ENCODE data around the gene ASF1B.

Gene ASF1B

GRCh38 chr19:14167576-14168138, 31.3 kb upstream of the ASF1B start:
- Histone ChIP-seq H3K9ac (ENCODE audit: low read length) (no peak overlapping the region), H3K4me1 (ENCODE audit: control insufficient read depth, insufficient read depth, low read length) (no peaks in the 10 kb centered on the region), H3K4me3 (ENCODE audit: low read length) (no peak overlapping the region), H3K36me3 (ENCODE audit: control insufficient read depth, insufficient read depth, low read length) (peaks cover 12% of the 10 kb centered on the region), H3K27ac (ENCODE audit: low read depth, low read length) (no peak overlapping the region), H3K27me3 (ENCODE audit: control insufficient read depth, insufficient read depth, low read length) (no peaks in the 10 kb centered on the region)

GRCh38 chr19:14166999-14167575, 30.7 kb upstream of the ASF1B start:
- H3K27me3 ChIP-seq (ENCODE audit: control insufficient read depth, insufficient read depth, low read length): no peaks in the 10 kb centered on the region
- H3K9ac ChIP-seq (ENCODE audit: low read length): no peak overlapping the region
- H3K36me3 ChIP-seq (ENCODE audit: control insufficient read depth, insufficient read depth, low read length): peaks cover 14% of the 10 kb centered on the region
- no peaks in the 10 kb centered on the region for H3K4me1 ChIP-seq (ENCODE audit: control insufficient read depth, insufficient read depth, low read length)
- H3K4me3 ChIP-seq (ENCODE audit: low read length): no peak overlapping the region
- no peak overlapping the region for H3K27ac ChIP-seq (ENCODE audit: low read depth, low read length)

- Histone ChIP-seq H3K4me3 (ENCODE audit: low read length) (no peak overlapping the region), H3K36me3 (ENCODE audit: control insufficient read depth, insufficient read depth, low read length) (peaks cover 9% of the 10 kb centered on the region), H3K9ac (ENCODE audit: low read length) (no peak overlapping the region), H3K4me1 (ENCODE audit: control insufficient read depth, insufficient read depth, low read length) (no peaks in the 10 kb centered on the region), H3K27ac (ENCODE audit: low read depth, low read length) (no peak overlapping the region), H3K27me3 (ENCODE audit: control insufficient read depth, insufficient read depth, low read length) (no peaks in the 10 kb centered on the region)
Observed at GRCh38 chr19:14165990-14166830, 29.8 kb upstream of the ASF1B start.

- Histone ChIP-seq H3K36me3 (ENCODE audit: control insufficient read depth, insufficient read depth, low read length) (peaks cover 5% of the 10 kb centered on the region), H3K27me3 (ENCODE audit: control insufficient read depth, insufficient read depth, low read length) (no peaks in the 10 kb centered on the region), H3K4me1 (ENCODE audit: control insufficient read depth, insufficient read depth, low read length) (no peaks in the 10 kb centered on the region), H3K4me3 (ENCODE audit: low read length) (no peak overlapping the region), H3K27ac (ENCODE audit: low read depth, low read length) (no peak overlapping the region), H3K9ac (ENCODE audit: low read length) (no peak overlapping the region)
Observed at GRCh38 chr19:14164724-14165493, 28.5 kb upstream of the ASF1B start.

- Histone ChIP-seq H3K4me3 (ENCODE audit: low read length) (no peak overlapping the region), H3K36me3 (ENCODE audit: control insufficient read depth, insufficient read depth, low read length) (peaks cover 5% of the 10 kb centered on the region), H3K27me3 (ENCODE audit: control insufficient read depth, insufficient read depth, low read length) (no peaks in the 10 kb centered on the region), H3K27ac (ENCODE audit: low read depth, low read length) (no peak overlapping the region), H3K9ac (ENCODE audit: low read length) (no peak overlapping the region), H3K4me1 (ENCODE audit: control insufficient read depth, insufficient read depth, low read length) (no peaks in the 10 kb centered on the region)
Observed at GRCh38 chr19:14164082-14164481, 27.7 kb upstream of the ASF1B start.

GRCh38 chr19:14162871-14163297, 26.5 kb upstream of the ASF1B start:
- no peak overlapping the region for H3K9ac ChIP-seq (ENCODE audit: low read length)
- no peak overlapping the region for H3K27ac ChIP-seq (ENCODE audit: low read depth, low read length)
- H3K36me3 ChIP-seq (ENCODE audit: control insufficient read depth, insufficient read depth, low read length): peaks cover 6% of the 10 kb centered on the region
- no peak overlapping the region for H3K4me3 ChIP-seq (ENCODE audit: low read length)
- no peaks in the 10 kb centered on the region for H3K4me1 ChIP-seq (ENCODE audit: control insufficient read depth, insufficient read depth, low read length)
- no peaks in the 10 kb centered on the region for H3K27me3 ChIP-seq (ENCODE audit: control insufficient read depth, insufficient read depth, low read length)

GRCh38 chr19:14161305-14161704, 24.9 kb upstream of the ASF1B start:
- no peak overlapping the region for H3K9ac ChIP-seq (ENCODE audit: low read length)
- H3K27ac ChIP-seq (ENCODE audit: low read depth, low read length): no peak overlapping the region

GRCh38 chr19:14160017-14160703, 23.8 kb upstream of the ASF1B start:
- no peak overlapping the region for H3K4me3 ChIP-seq (ENCODE audit: low read length)
- no peaks in the 10 kb centered on the region for H3K4me1 ChIP-seq (ENCODE audit: control insufficient read depth, insufficient read depth, low read length)
- H3K36me3 ChIP-seq (ENCODE audit: control insufficient read depth, insufficient read depth, low read length): peaks cover 20% of the 10 kb centered on the region

More at GRCh38 chr19:14161305-14161704, 24.9 kb upstream of the ASF1B start:
- Histone ChIP-seq H3K4me3 (ENCODE audit: low read length) (no peak overlapping the region), H3K4me1 (ENCODE audit: control insufficient read depth, insufficient read depth, low read length) (no peaks in the 10 kb centered on the region), H3K27me3 (ENCODE audit: control insufficient read depth, insufficient read depth, low read length) (no peaks in the 10 kb centered on the region), H3K36me3 (ENCODE audit: control insufficient read depth, insufficient read depth, low read length) (peaks cover 15% of the 10 kb centered on the region)

GRCh38 chr19:14159059-14159458, 22.7 kb upstream of the ASF1B start:
- H3K4me3 ChIP-seq (ENCODE audit: low read length): no peak overlapping the region

More at GRCh38 chr19:14160017-14160703, 23.8 kb upstream of the ASF1B start:
- no peaks in the 10 kb centered on the region for H3K27me3 ChIP-seq (ENCODE audit: control insufficient read depth, insufficient read depth, low read length)
- H3K27ac ChIP-seq (ENCODE audit: low read depth, low read length): no peak overlapping the region
- no peak overlapping the region for H3K9ac ChIP-seq (ENCODE audit: low read length)

GRCh38 chr19:14158276-14159023, 22.1 kb upstream of the ASF1B start:
- H3K27me3 ChIP-seq (ENCODE audit: control insufficient read depth, insufficient read depth, low read length): no peaks in the 10 kb centered on the region
- no peak overlapping the region for H3K9ac ChIP-seq (ENCODE audit: low read length)
- H3K4me3 ChIP-seq (ENCODE audit: low read length): no peak overlapping the region
- H3K36me3 ChIP-seq (ENCODE audit: control insufficient read depth, insufficient read depth, low read length): peaks cover 20% of the 10 kb centered on the region
- H3K4me1 ChIP-seq (ENCODE audit: control insufficient read depth, insufficient read depth, low read length): no peaks in the 10 kb centered on the region
- H3K27ac ChIP-seq (ENCODE audit: low read depth, low read length): no peak overlapping the region

More at GRCh38 chr19:14159059-14159458, 22.7 kb upstream of the ASF1B start:
- no peaks in the 10 kb centered on the region for H3K27me3 ChIP-seq (ENCODE audit: control insufficient read depth, insufficient read depth, low read length)
- no peaks in the 10 kb centered on the region for H3K4me1 ChIP-seq (ENCODE audit: control insufficient read depth, insufficient read depth, low read length)
- no peak overlapping the region for H3K9ac ChIP-seq (ENCODE audit: low read length)
- peaks cover 20% of the 10 kb centered on the region for H3K36me3 ChIP-seq (ENCODE audit: control insufficient read depth, insufficient read depth, low read length)
- no peak overlapping the region for H3K27ac ChIP-seq (ENCODE audit: low read depth, low read length)

- Histone ChIP-seq H3K4me1 (ENCODE audit: control insufficient read depth, insufficient read depth, low read length) (no peaks in the 10 kb centered on the region), H3K36me3 (ENCODE audit: control insufficient read depth, insufficient read depth, low read length) (peaks cover 24% of the 10 kb centered on the region)
Observed at GRCh38 chr19:14156971-14157717, 20.8 kb upstream of the ASF1B start.

More at GRCh38 chr19:14156971-14157717, 20.8 kb upstream of the ASF1B start:
- Histone ChIP-seq H3K27ac (ENCODE audit: low read depth, low read length) (no peak overlapping the region), H3K27me3 (ENCODE audit: control insufficient read depth, insufficient read depth, low read length) (no peaks in the 10 kb centered on the region), H3K9ac (ENCODE audit: low read length) (no peak overlapping the region), H3K4me3 (ENCODE audit: low read length) (no peak overlapping the region)
